Stomach (tissue), 9 donors: Measurements from ENCODE around the gene PANK1. TPM values are rescaled to one million over a fixed set of nuclear protein-coding genes. Genes with fewer than 3 reads are reported as not detected.

Experiments
- DNase-seq, 2 donors: peaks; one replicate each; pipeline versions ENCODE4 v3.0.0 to v3.0.0-alpha.2; 2013 to 2019
- H3K27ac ChIP-seq, 5 donors: fragments of 200-600 bp in 4 of 5; sonication (generic) in 4 of 5; one replicate each; pipeline ENCODE4 v1.5.1; 2013 to 2019; ENCODE audit warnings: mild to moderate bottlenecking in 1 of 5, moderate library complexity in 1 of 5
- H3K27me3 ChIP-seq, 3 donors: fragments of 200-600 bp; sonication (generic); one replicate each; pipeline ENCODE4 v1.5.1; 2017 to 2019; ENCODE audit warnings: mixed run types in 1 of 3
- H3K36me3 ChIP-seq, 4 donors: fragments of 200-600 bp; sonication (generic); 1 replicate in 3 of 4; 2 replicates in 1 of 4; pipeline ENCODE4 v1.5.1; 2016 to 2019
- H3K4me1 ChIP-seq, 4 donors: fragments of 200-600 bp; sonication (generic); one replicate each; pipeline ENCODE4 v1.5.1; 2016 to 2019
- H3K4me3 ChIP-seq, 4 donors: fragments of 200-600 bp; sonication (generic) in 3 of 4; one replicate each; pipeline ENCODE4 v1.5.1; 2016 to 2019; ENCODE audit warnings: mild to moderate bottlenecking in 1 of 4
- H3K9me3 ChIP-seq, 4 donors: fragments of 200-600 bp; sonication (generic); one replicate each; pipeline ENCODE4 v1.5.1; 2016 to 2019
- CTCF ChIP-seq, 7 experiments: fragments of 450-650 bp in 4 of 7; fragments of 200-600 bp in 3 of 7; sonication (generic) in 3 of 7; IDR thresholded peaks; one replicate each; pipeline ENCODE4 v1.5.1; 2016 to 2019; ENCODE audit warnings: antibody characterized with exemption in 7 of 7, control low read depth in 2 of 7, mild to moderate bottlenecking in 1 of 7
- EP300 ChIP-seq: sonication (generic); formaldehyde crosslinking; IDR thresholded peaks from one replicate; pipeline ENCODE4 v1.6.1; 2017; ENCODE audit warnings: antibody characterized with exemption
- POLR2A ChIP-seq, 4 donors: fragments of 450-650 bp; IDR thresholded peaks; one replicate each; pipeline ENCODE4 v1.6.1; 2016; ENCODE audit warnings: antibody characterized with exemption in 4 of 4, control low read depth in 2 of 4, mild to moderate bottlenecking in 1 of 4, moderate library complexity in 1 of 4
- POLR2AphosphoS5 ChIP-seq, 3 donors: sonication (generic); formaldehyde crosslinking; IDR thresholded peaks; one replicate each; pipeline ENCODE4 v1.6.1; 2016; ENCODE audit warnings: antibody characterized with exemption in 3 of 3
- WGBS, 5 donors: extraction: QIAGEN DNeasy Blood & Tissue Kit in 3 of 5; methylation state at CpG; one replicate each; pipeline versions ENCODE4 v1.1.5 to v1.1.7; 2013 to 2018; 5-methylcytosine and 5-hydroxymethylcytosine counted together
- intact Hi-C: fragments of 100-400 bp; cut with DNase I; formaldehyde crosslinking; loops from one replicate; pipeline ENCODE4 v1.15.1; 2023; ENCODE audit warnings: low total_unique reads
- polyA plus RNA-seq, 3 donors: library from polyadenylated mRNA; stranded (reverse); fragments of 200-250 nt; gene quantifications; one replicate each; pipeline ENCODE4 v1.2.3, GENCODE V29; 2013
- total RNA-seq, 5 donors: library from RNA; depleted of rRNA; stranded (reverse); fragments of >200 nt; gene quantifications; one replicate each; pipeline versions ENCODE4 v1.1.0 to v1.2.3, GENCODE V29; 2014 to 2016
- donor health status: healthy with polysubstance abuse.
- donor health status: Bipolar disorder and iron deficiency.
- donor health status: healthy.

Gene PANK1
- total and polyA plus RNA-seq, 8 donors, result 1.8 to 7.4 (median 4.6) TPM; not detected in 1

GRCh38 chr10:89554433-89554832 is 90.6 kb downstream of the PANK1 start:
- Histone ChIP-seq H3K4me3 (no peak overlapping the region), H3K27ac (peak overlapping the region in 1 of 5 donors; percentile 42), H3K4me1 (peaks cover 0 to 24% (median 2%) of the 10 kb centered on the region in 4 donors), H3K9me3 (no peaks in the 10 kb centered on the region), H3K27me3 (no peaks in the 10 kb centered on the region), H3K36me3 (no peaks in the 10 kb centered on the region)
- intact Hi-C loops, result no loop called here
- no peak for DNase-seq
- no peak for TF ChIP-seq POLR2A (IDR thresholded peaks at IDR 0.05)
- TF ChIP-seq POLR2AphosphoS5 (IDR thresholded peaks at IDR 0.05), result no peak
- TF ChIP-seq CTCF (IDR thresholded peaks at IDR 0.05), result no peak
- WGBS, 5 donors, result 52 to 70% (median 63%) methylated on average over 1 of the region's 1 CpG

DNA sequence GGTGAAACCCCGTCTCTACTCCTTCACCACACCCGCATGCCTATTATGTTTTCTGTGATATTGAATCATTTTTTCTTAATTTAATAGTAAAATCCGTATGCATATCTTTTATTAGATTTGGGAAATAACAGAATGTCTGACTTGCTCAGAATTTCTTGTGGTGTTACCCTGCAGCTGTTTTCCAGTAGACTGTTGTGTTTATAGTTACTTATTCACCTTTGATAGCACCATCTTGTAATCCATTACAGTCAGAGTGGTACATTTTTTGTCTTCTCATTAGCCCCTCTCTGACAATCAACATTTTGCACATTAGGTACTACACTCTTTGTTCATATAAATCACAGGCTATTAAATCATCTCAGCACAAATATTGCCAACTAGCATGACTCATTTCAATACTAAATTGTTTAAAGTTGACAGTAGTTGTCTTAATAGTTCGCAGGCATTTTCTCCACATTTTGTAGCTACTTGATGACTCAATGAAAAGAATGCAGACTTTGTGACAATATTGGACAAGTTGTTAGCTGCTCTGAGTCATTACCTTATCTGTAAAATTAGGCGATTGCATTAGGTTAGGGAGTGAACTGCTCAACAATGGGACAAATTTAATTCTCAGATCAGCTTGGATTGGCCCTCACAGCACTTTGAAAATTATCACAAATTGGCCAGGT is 91.8 kb downstream of the PANK1 start:
- H3K27ac ChIP-seq, result peak overlapping the region in 4 of 5 donors; percentile 23 to 42 (median 40)
- WGBS, 5 donors, result 54 to 63% (median 55%) methylated on average over 5 of the region's 5 CpGs
- peak in 1 of 2 donors; percentile 63 for DNase-seq
- H3K27me3 ChIP-seq, result no peaks in the 10 kb centered on the region
- H3K36me3 ChIP-seq, result no peaks in the 10 kb centered on the region
- H3K4me1 ChIP-seq, result peaks cover 0 to 24% (median 5%) of the 10 kb centered on the region in 4 donors
- TF ChIP-seq POLR2A (IDR thresholded peaks at IDR 0.05) (no peak), POLR2AphosphoS5 (IDR thresholded peaks at IDR 0.05) (peak in 2 of 3 donors; percentile 10 to 72)
- no peak overlapping the region for H3K4me3 ChIP-seq
- H3K9me3 ChIP-seq, result no peaks in the 10 kb centered on the region
- intact Hi-C loops, result no loop called here

- Histone ChIP-seq H3K4me3 (no peak overlapping the region), H3K9me3 (no peaks in the 10 kb centered on the region), H3K27ac (no peak overlapping the region), H3K36me3 (no peaks in the 10 kb centered on the region), H3K4me1 (peaks cover 0 to 24% (median 5%) of the 10 kb centered on the region in 4 donors), H3K27me3 (no peaks in the 10 kb centered on the region)
- no peak for TF ChIP-seq POLR2A (IDR thresholded peaks at IDR 0.05)
- TF ChIP-seq POLR2AphosphoS5 (IDR thresholded peaks at IDR 0.05), result no peak
- TF ChIP-seq EP300, result no peak
- no peak for TF ChIP-seq CTCF (IDR thresholded peaks at IDR 0.05)
- DNase-seq, result no peak
- intact Hi-C loops, result no loop called here
- WGBS, 5 donors, result 85 to 91% (median 90%) methylated on average over 4 of the region's 4 CpGs
Measured at GRCh38 chr10:89552213-89552612, 92.8 kb downstream of the PANK1 start.

- 25 to 44% (median 40%) methylated on average over 5 of the region's 5 CpGs for WGBS, 5 donors
- Histone ChIP-seq H3K9me3 (no peaks in the 10 kb centered on the region), H3K27me3 (no peaks in the 10 kb centered on the region), H3K4me3 (no peak overlapping the region), H3K4me1 (peaks cover 0 to 24% (median 5%) of the 10 kb centered on the region in 4 donors), H3K27ac (peak overlapping the region in 2 of 5 donors; percentile 31 to 68), H3K36me3 (no peaks in the 10 kb centered on the region)
- no peak for TF ChIP-seq CTCF (IDR thresholded peaks at IDR 0.05)
- peak in 1 of 3 donors; percentile 21 for TF ChIP-seq POLR2AphosphoS5 (IDR thresholded peaks at IDR 0.05)
- TF ChIP-seq POLR2A (IDR thresholded peaks at IDR 0.05), result no peak
- intact Hi-C loops, result no loop called here
- DNase-seq, result peak; percentile 83 to 90
Measured at GRCh38 chr10:89550509-89550908, 94.5 kb downstream of the PANK1 start.

DNA sequence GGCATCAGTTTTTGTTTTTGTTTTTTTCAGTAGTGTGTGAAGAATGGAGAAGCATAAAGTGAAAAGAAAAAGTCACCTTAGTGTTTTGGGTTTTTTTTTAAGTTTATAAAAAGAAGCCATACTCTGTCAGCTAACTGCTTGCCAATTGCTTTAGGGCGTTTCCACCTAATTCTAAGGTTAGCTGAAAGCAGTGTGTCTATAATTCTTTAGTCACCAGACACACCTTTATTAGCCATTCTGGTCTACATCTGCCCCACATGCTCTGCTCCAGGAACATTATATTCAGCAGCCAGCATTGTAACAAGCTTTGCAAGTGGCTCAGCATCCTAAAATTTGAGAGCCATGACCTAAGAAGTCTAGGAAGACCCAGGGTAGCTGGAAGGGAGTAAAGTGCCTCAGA is 95.5 kb downstream of the PANK1 start:
- Histone ChIP-seq H3K27me3 (no peaks in the 10 kb centered on the region), H3K9me3 (no peaks in the 10 kb centered on the region), H3K4me1 (peaks cover 0 to 24% (median 5%) of the 10 kb centered on the region in 4 donors), H3K4me3 (no peak overlapping the region), H3K36me3 (no peaks in the 10 kb centered on the region), H3K27ac (peak overlapping the region in 4 of 5 donors; percentile 2 to 69 (median 50))
- intact Hi-C loops, result no loop called here
- TF ChIP-seq POLR2AphosphoS5 (IDR thresholded peaks at IDR 0.05) (no peak), CTCF (IDR thresholded peaks at IDR 0.05) (no peak), EP300 (no peak), POLR2A (IDR thresholded peaks at IDR 0.05) (no peak)
- 23 to 50% (median 37%) methylated on average over 1 of the region's 1 CpG for WGBS, 5 donors
- peak in 1 of 2 donors; percentile 62 for DNase-seq
